Measurements from ENCODE around the gene SNX9.

DNA sequence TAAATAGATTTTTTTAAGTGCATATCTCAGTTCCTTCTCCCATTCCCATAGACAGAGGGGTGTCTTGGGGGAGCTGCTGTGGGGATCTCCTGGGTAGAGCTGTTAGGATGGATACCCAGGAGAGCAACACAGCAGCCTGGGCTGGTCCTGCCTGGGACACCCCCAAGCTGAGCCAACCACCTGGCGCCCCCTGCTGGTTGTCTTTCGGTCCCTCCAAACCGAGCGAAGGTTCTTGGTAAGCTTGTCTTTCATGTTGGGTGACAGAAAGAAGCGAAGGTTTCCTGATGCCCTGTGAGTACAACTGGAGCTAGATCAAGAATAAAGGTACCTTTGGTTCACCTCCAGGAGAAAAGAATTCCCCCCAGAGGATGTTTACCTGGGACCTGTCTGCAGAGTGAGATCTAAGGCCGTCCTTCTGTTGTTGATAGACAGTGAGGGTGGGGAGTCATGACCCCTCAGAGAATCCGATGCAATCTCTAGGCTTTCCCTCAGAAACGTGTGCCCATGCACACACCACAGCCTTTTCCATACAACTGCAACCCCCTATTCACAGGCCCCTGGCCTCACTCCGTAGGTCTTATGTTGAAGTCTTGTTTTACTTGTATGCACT lies 50.8 kb downstream of the SNX9 start:
- TF ChIP-seq CTCF (conservative IDR thresholded peaks at IDR 0.05; ENCODE audit: low read depth, low read length) = peak; percentile 88
- TF ChIP-seq EZH2 (IDR thresholded peaks at IDR 0.05; ENCODE audit: borderline replicate concordance, low read depth, low read length, poor library complexity, severe bottlenecking) = no peak
